Ishikawa (cell line): Measurements from ENCODE around the gene THRA.

ENCODE experiments used
- CEBPB ChIP-seq: IDR thresholded peaks from 2 replicates; pipeline ENCODE4 v1.6.1; 2012
- CREB1 ChIP-seq: IDR thresholded peaks from 2 replicates; pipeline ENCODE4 v1.6.1; 2012; ENCODE audit warnings: low read depth
- EGR1 ChIP-seq: IDR thresholded peaks from 2 replicates; pipeline ENCODE4 v1.6.1; 2012
- EP300 ChIP-seq: IDR thresholded peaks from 2 replicates; pipeline ENCODE4 v1.6.1; 2012; ENCODE audit warnings: borderline replicate concordance
- FOXM1 ChIP-seq: IDR thresholded peaks from 2 replicates; pipeline ENCODE4 v1.6.1; 2012; ENCODE audit warnings: low read depth, borderline replicate concordance
- MAX ChIP-seq: IDR thresholded peaks from 2 replicates; pipeline ENCODE4 v1.6.1; 2012
- NFIC ChIP-seq: IDR thresholded peaks from 2 replicates; pipeline ENCODE4 v1.6.1; 2012
- RAD21 ChIP-seq: IDR thresholded peaks from 2 replicates; pipeline ENCODE4 v1.6.1; 2012; ENCODE audit warnings: low read depth
- REST ChIP-seq: IDR thresholded peaks from 2 replicates; pipeline ENCODE4 v1.6.1; 2012; ENCODE audit warnings: low read depth, mild to moderate bottlenecking
- TAF1 ChIP-seq: IDR thresholded peaks from 2 replicates; pipeline ENCODE4 v1.6.1; 2012; ENCODE audit warnings: low read depth, mild to moderate bottlenecking
- TCF12 ChIP-seq: IDR thresholded peaks from 2 replicates; pipeline ENCODE4 v1.6.1; 2012; ENCODE audit warnings: low read depth
- TEAD4 ChIP-seq: IDR thresholded peaks from 2 replicates; pipeline ENCODE4 v1.6.1; 2012
- USF1 ChIP-seq: IDR thresholded peaks from 2 replicates; pipeline ENCODE4 v1.6.1; 2012
- YY1 ChIP-seq: IDR thresholded peaks from 2 replicates; pipeline ENCODE4 v1.6.1; 2012; ENCODE audit warnings: low read depth
- ZBTB7A ChIP-seq: IDR thresholded peaks from 2 replicates; pipeline ENCODE4 v1.6.1; 2012; ENCODE audit warnings: low read depth

The THRA gene

GRCh38 chr17:40113110-40113906, 50.5 kb downstream of the THRA start:
- TF ChIP-seq MAX (peak; percentile 98), EGR1 (peak; percentile 70), YY1 (peak; percentile 60), ZBTB7A (no peak), EP300 (peak; percentile 30; the same call in 1 of the 2 replicates), CEBPB (no peak), TEAD4 (peak; percentile 4; the same call in 1 of the 2 replicates), TCF12 (no peak), REST (no peak), CREB1 (no peak), RAD21 (peak; percentile 92), FOXM1 (peak; percentile 48; the same call in 1 of the 2 replicates), NFIC (no peak; the same call in 1 of the 2 replicates), USF1 (peak; percentile 98), TAF1 (peak; percentile 63; the same call in 1 of the 2 replicates)

- TF ChIP-seq FOXM1 (0 out of 2 replicates have a peak, but pooled peaks have one; percentile 6), EP300 (0 out of 2 replicates have a peak, but pooled peaks have one; percentile 0), TEAD4 (peak; percentile 50), CREB1 (no peak)
Observed at GRCh38 chr17:40113907-40114245, 51.1 kb downstream of the THRA start.

GRCh38 chr17:40115101-40115436, 52.3 kb downstream of the THRA start:
- TF ChIP-seq EGR1: no peak
- TF ChIP-seq ZBTB7A: no peak

GRCh38 chr17:40121181-40122135, 58.7 kb downstream of the THRA start, which contains the start of gene MSL1:
Gene MSL1 (plus strand): TSS chr17:40121971. CDS start chr17:40122613, 642 bp downstream.
- TF ChIP-seq REST (no peak), ZBTB7A (peak; percentile 53), CEBPB (peak; percentile 69; the same call in 1 of the 2 replicates), TCF12 (no peak), NFIC (peak; percentile 36; the same call in 1 of the 2 replicates), TEAD4 (no peak), EGR1 (no peak), YY1 (peak; percentile 47; the same call in 1 of the 2 replicates), EP300 (no peak), RAD21 (no peak), MAX (peak; percentile 25; the same call in 1 of the 2 replicates), TAF1 (peak; percentile 64; the same call in 1 of the 2 replicates), CREB1 (no peak), FOXM1 (no peak), USF1 (no peak)

GRCh38 chr17:40122136-40122998, 59.6 kb downstream of the THRA start:
- no peak for TF ChIP-seq FOXM1
- peak; percentile 6; the same call in 1 of the 2 replicates for TF ChIP-seq RAD21
